GM21423 (cell line): ENCODE measurements around the gene ARF5.
"Not testable (repeated sequence)": the region's sequence is repeated elsewhere in the genome, so short reads cannot be mapped to it uniquely, and the experiment has no call there.

Source experiments
- ATAC-seq: cut with Tn5 transposase; IDR thresholded peaks from one replicate; pipeline ENCODE4 v1.9.1; 2021; ENCODE audit warnings: mild to moderate bottlenecking, moderate library complexity; ENCODE audit not compliant: unreplicated experiment

ARF5 gene

GRCh38 chr7:127588019-127588696 is at the start of gene ARF5:
Gene ARF5 (plus strand): TSS chr7:127588411. CDS start chr7:127588499, 88 bp downstream.
- ATAC-seq: peak; percentile 77

- ATAC-seq: no peak
These were observed 49.1 kb upstream of the ARF5 start for GRCh38 chr7:127539116-127539515.

GRCh38 chr7:127540461-127540860 is 47.8 kb upstream of the ARF5 start:
- ATAC-seq: not testable (repeated sequence)

GRCh38 chr7:127541548-127541947 is 46.7 kb upstream of the ARF5 start:
- no peak for ATAC-seq

- ATAC-seq: no peak
These were observed 41.9 kb upstream of the ARF5 start for GRCh38 chr7:127546313-127546712.

- no peak for ATAC-seq
These were observed 38.0 kb upstream of the ARF5 start for GRCh38 chr7:127550247-127550646.

- ATAC-seq: no peak
These were observed 36.3 kb upstream of the ARF5 start for GRCh38 chr7:127551941-127552340.

GRCh38 chr7:127556404-127556803 is 31.8 kb upstream of the ARF5 start:
- ATAC-seq: no peak

GRCh38 chr7:127557803-127558202 is 30.4 kb upstream of the ARF5 start:
- no peak for ATAC-seq

- ATAC-seq: no peak
These were observed 22.0 kb upstream of the ARF5 start for GRCh38 chr7:127566242-127566641.

- not testable (repeated sequence) for ATAC-seq
These were observed 20.2 kb upstream of the ARF5 start for GRCh38 chr7:127568034-127568433.

- no peak for ATAC-seq
These were observed 16.3 kb upstream of the ARF5 start for GRCh38 chr7:127571741-127572505.

- no peak for ATAC-seq
These were observed 10.1 kb upstream of the ARF5 start for GRCh38 chr7:127578036-127578684.

GRCh38 chr7:127578711-127579275 is 9.4 kb upstream of the ARF5 start:
- ATAC-seq: no peak

- no peak for ATAC-seq
These were observed 7.6 kb upstream of the ARF5 start for GRCh38 chr7:127580612-127581011.

GRCh38 chr7:127581716-127582115 is 6.5 kb upstream of the ARF5 start:
- ATAC-seq: no peak

GRCh38 chr7:127582361-127582760 is 5.8 kb upstream of the ARF5 start:
- ATAC-seq: no peak

- ATAC-seq: no peak
These were observed 3.6 kb upstream of the ARF5 start for GRCh38 chr7:127584648-127585043.

GRCh38 chr7:127585044-127585953 is 2.9 kb upstream of the ARF5 start, which contains the start of gene GCC1:
Gene GCC1 (minus strand): TSS chr7:127585596. CDS start chr7:127585182, 414 bp downstream.
- peak; percentile 80 for ATAC-seq

GRCh38 chr7:127586346-127586745 is 1.9 kb upstream of the ARF5 start:
- no peak for ATAC-seq
